ENCODE results near the gene CELA3B. TPM values are rescaled to one million over a fixed set of nuclear protein-coding genes. Genes with fewer than 3 reads are reported as not detected.
"Not testable (repeated sequence)": the region's sequence is repeated elsewhere in the genome, so short reads cannot be mapped to it uniquely, and the experiment has no call there.

Gene CELA3B
- total and polyA plus RNA-seq, 2 of the 8 experiments (the other 6 are each of a cell fraction or from before 2014, with no cell fraction given), result not detected

DNA sequence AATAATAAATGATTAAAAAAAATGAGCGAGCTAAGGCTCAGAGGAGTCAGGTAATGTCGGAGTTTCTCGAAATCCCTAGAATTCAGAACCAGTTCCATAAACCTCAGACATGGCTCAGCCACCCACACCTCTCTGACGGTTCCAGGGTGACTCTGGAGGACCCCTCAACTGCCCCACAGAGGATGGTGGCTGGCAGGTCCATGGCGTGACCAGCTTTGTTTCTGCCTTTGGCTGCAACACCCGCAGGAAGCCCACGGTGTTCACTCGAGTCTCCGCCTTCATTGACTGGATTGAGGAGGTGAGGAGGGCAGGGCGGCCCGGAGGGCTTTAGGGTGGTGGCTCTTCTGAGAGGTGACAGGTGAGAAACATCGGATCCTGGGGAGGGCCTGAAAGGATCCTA is 9.6 kb downstream of the CELA3B start:
- POLR2A ChIA-PET (ENCODE audit: partially characterized antibody); H3K9ac ChIP-seq (replicated peaks in 1 of 4; ENCODE audit: extremely low read depth in 1 of 4, low read depth in 3 of 4, low read length in 3 of 4); H3K9me3 ChIP-seq (ENCODE audit: insufficient read depth in 2 of 2, low read depth in 1 of 2, low read length in 1 of 2); H3K36me3 ChIP-seq (ENCODE audit: control insufficient read depth in 2 of 4, insufficient read depth in 4 of 4, low read length in 3 of 4); H2AK5ac ChIP-seq (ENCODE audit: low read depth, low read length); H2BK20ac ChIP-seq (ENCODE audit: low read length); H4K20me1 ChIP-seq (replicated peaks in 1 of 2; ENCODE audit: control insufficient read depth in 1 of 2, insufficient read depth in 2 of 2, low read length in 2 of 2); H3K23me2 ChIP-seq (ENCODE audit: low read depth, low read length); H2BK120ac ChIP-seq (replicated peaks; ENCODE audit: low read depth, low read length); H4K5ac ChIP-seq (ENCODE audit: insufficient read length, low read depth, low read length); H3K14ac ChIP-seq (ENCODE audit: insufficient read length); H3K79me2 ChIP-seq (ENCODE audit: control insufficient read depth in 1 of 2, insufficient read depth in 2 of 2, low read length in 2 of 2); H3K4me1 ChIP-seq (replicated peaks in 1 of 4; ENCODE audit: control insufficient read depth in 3 of 4, insufficient read depth in 4 of 4, low read length in 3 of 4); H3K27me3 ChIP-seq (replicated peaks in 1 of 4; ENCODE audit: control insufficient read depth in 3 of 4, extremely low read depth in 1 of 4, insufficient read depth in 3 of 4, low read length in 3 of 4); H3K4me2 ChIP-seq (ENCODE audit: insufficient read depth in 1 of 2, low read depth in 2 of 2, low read length in 2 of 2); H3K18ac ChIP-seq (ENCODE audit: extremely low read depth, low read length); H4K91ac ChIP-seq (replicated peaks; ENCODE audit: insufficient read length, low read length); H4K8ac ChIP-seq (ENCODE audit: extremely low read depth, insufficient read depth, low read length); H2BK12ac ChIP-seq (ENCODE audit: low read depth, low read length); H3K23ac ChIP-seq (ENCODE audit: insufficient read length); H3K79me1 ChIP-seq (ENCODE audit: low read depth, low read length); FAIRE-seq; DNase-seq (ENCODE audit: low read depth in 1 of 2, low spot score in 2 of 2); H2BK15ac ChIP-seq (ENCODE audit: low read length); H3K4me3 ChIP-seq (ENCODE audit: extremely low read depth in 1 of 4, insufficient read depth in 2 of 4, low read depth in 3 of 4, low read length in 4 of 4); H3K27ac ChIP-seq (ENCODE audit: low read depth, low read length); H3K56ac ChIP-seq (replicated peaks; ENCODE audit: insufficient read length, low read depth, low read length); H2BK5ac ChIP-seq (ENCODE audit: low read depth, low read length); H3K4ac ChIP-seq (replicated peaks; ENCODE audit: insufficient read length, low read depth, low read length); H2AFZ ChIP-seq (ENCODE audit: low read length): not testable (repeated sequence)
- CTCF ChIA-PET (ENCODE audit: partially characterized antibody), result interaction anchor here (1.2 kb wide), 1 partner anchor 19 kb away, joined by 3 read pairs; no protein-coding TSS in a partner anchor
- WGBS, 2 experiments (ENCODE audit: extremely low coverage in 1 of 2, insufficient coverage in 1 of 2, insufficient read length in 1 of 2, insufficient replicate concordance in 2 of 2, low coverage in 1 of 2, low lambda C conversion rate in 2 of 2, missing lambda C conversion rate in 1 of 2), result 91% methylated on average over 9 of the region's 12 CpGs; no CpG with 5 or more reads in 1 of the 2 experiments

GRCh38 chr1:21989672-21990393 is 13.0 kb downstream of the CELA3B start:
- 82% methylated on average over 3 of the region's 5 CpGs; no CpG with 5 or more reads in 1 of the 2 experiments for WGBS, 2 experiments (ENCODE audit: extremely low coverage in 1 of 2, insufficient coverage in 1 of 2, insufficient read length in 1 of 2, insufficient replicate concordance in 2 of 2, low coverage in 1 of 2, low lambda C conversion rate in 2 of 2, missing lambda C conversion rate in 1 of 2)
- H3K4me2 ChIP-seq (ENCODE audit: insufficient read depth in 1 of 2, low read depth in 2 of 2, low read length in 2 of 2); H2BK12ac ChIP-seq (ENCODE audit: low read depth, low read length); H2AFZ ChIP-seq (ENCODE audit: low read length); H3K9ac ChIP-seq (replicated peaks in 1 of 4; ENCODE audit: extremely low read depth in 1 of 4, low read depth in 3 of 4, low read length in 3 of 4); H3K56ac ChIP-seq (replicated peaks; ENCODE audit: insufficient read length, low read depth, low read length); H3K36me3 ChIP-seq (ENCODE audit: control insufficient read depth in 2 of 4, insufficient read depth in 4 of 4, low read length in 3 of 4); H4K5ac ChIP-seq (ENCODE audit: insufficient read length, low read depth, low read length); H4K20me1 ChIP-seq (replicated peaks in 1 of 2; ENCODE audit: control insufficient read depth in 1 of 2, insufficient read depth in 2 of 2, low read length in 2 of 2); H3K79me2 ChIP-seq (ENCODE audit: control insufficient read depth in 1 of 2, insufficient read depth in 2 of 2, low read length in 2 of 2); H3K23ac ChIP-seq (ENCODE audit: insufficient read length); H3K23me2 ChIP-seq (ENCODE audit: low read depth, low read length); H2BK5ac ChIP-seq (ENCODE audit: low read depth, low read length); H2BK15ac ChIP-seq (ENCODE audit: low read length); H3K4me3 ChIP-seq (ENCODE audit: extremely low read depth in 1 of 4, insufficient read depth in 2 of 4, low read depth in 3 of 4, low read length in 4 of 4); H3K79me1 ChIP-seq (ENCODE audit: low read depth, low read length); H3K9me3 ChIP-seq (ENCODE audit: insufficient read depth in 2 of 2, low read depth in 1 of 2, low read length in 1 of 2); H3K14ac ChIP-seq (ENCODE audit: insufficient read length); H4K91ac ChIP-seq (replicated peaks; ENCODE audit: insufficient read length, low read length); POLR2A ChIA-PET (ENCODE audit: partially characterized antibody); H2BK20ac ChIP-seq (ENCODE audit: low read length); H3K18ac ChIP-seq (ENCODE audit: extremely low read depth, low read length); H3K4ac ChIP-seq (replicated peaks; ENCODE audit: insufficient read length, low read depth, low read length); H2AK5ac ChIP-seq (ENCODE audit: low read depth, low read length); DNase-seq (ENCODE audit: low read depth in 1 of 2, low spot score in 2 of 2); H4K8ac ChIP-seq (ENCODE audit: extremely low read depth, insufficient read depth, low read length); CTCF ChIA-PET (ENCODE audit: partially characterized antibody); FAIRE-seq; H2BK120ac ChIP-seq (replicated peaks; ENCODE audit: low read depth, low read length); H3K27ac ChIP-seq (ENCODE audit: low read depth, low read length); H3K27me3 ChIP-seq (replicated peaks in 1 of 4; ENCODE audit: control insufficient read depth in 3 of 4, extremely low read depth in 1 of 4, insufficient read depth in 3 of 4, low read length in 3 of 4); H3K4me1 ChIP-seq (replicated peaks in 1 of 4; ENCODE audit: control insufficient read depth in 3 of 4, insufficient read depth in 4 of 4, low read length in 3 of 4): not testable (repeated sequence)

Measured in H1 (cell line).